NT2/D1 (cell line): ENCODE data around the gene METTL16.

Experiments used
- DNase-seq: peaks from one replicate; pipeline ENCODE4 v3.0.0-alpha.2; 2011; ENCODE audit warnings: low read depth, low spot score
- H3K27me3 ChIP-seq: 2 replicates; pipeline ENCODE4 v1.6.0; 2011; ENCODE audit warnings: mild to moderate bottlenecking; ENCODE audit not compliant: insufficient read length, insufficient read depth
- H3K36me3 ChIP-seq: 2 replicates; pipeline ENCODE4 v1.6.1; 2011; ENCODE audit warnings: mild to moderate bottlenecking, low read length, mixed read lengths; ENCODE audit not compliant: insufficient read depth, insufficient read length
- H3K4me1 ChIP-seq: 2 replicates; pipeline ENCODE4 v1.5.1; 2011; ENCODE audit not compliant: insufficient read depth, insufficient read length
- H3K4me3 ChIP-seq: 2 replicates; pipeline ENCODE4 v1.5.1; 2011; ENCODE audit warnings: low read depth; ENCODE audit not compliant: insufficient read length
- H3K9ac ChIP-seq: 2 replicates; pipeline ENCODE4 v1.6.0; 2011; ENCODE audit warnings: low read depth; ENCODE audit not compliant: insufficient read length
- H3K9me3 ChIP-seq: 2 replicates; pipeline ENCODE4 v1.5.1; 2011; ENCODE audit warnings: mild to moderate bottlenecking, low read length; ENCODE audit not compliant: insufficient read depth
- SUZ12 ChIP-seq: IDR thresholded peaks from 2 replicates; pipeline ENCODE4 v1.6.1; 2011; ENCODE audit not compliant: insufficient read length, insufficient read depth; ENCODE audit errors: extremely low read depth
- YY1 ChIP-seq: IDR thresholded peaks from 2 replicates; pipeline ENCODE4 v1.6.1; 2011; ENCODE audit not compliant: insufficient read length, insufficient read depth
- ZNF274 ChIP-seq: IDR thresholded peaks from 2 replicates; pipeline ENCODE4 v1.6.1; 2011; ENCODE audit warnings: mild to moderate bottlenecking, low read depth, low read length

Gene METTL16

GRCh38 chr17:2438823-2439222 lies 72.9 kb downstream of the METTL16 start:
- H3K4me1 ChIP-seq: peaks cover 5% of the 10 kb centered on the region
- H3K9ac ChIP-seq: no peak overlapping the region
- peaks cover 47% of the 10 kb centered on the region for H3K36me3 ChIP-seq

GRCh38 chr17:2436316-2436905 lies 75.3 kb downstream of the METTL16 start:
- Histone ChIP-seq H3K4me1 (peaks cover 8% of the 10 kb centered on the region), H3K36me3 (peaks cover 67% of the 10 kb centered on the region), H3K9me3 (no peaks in the 10 kb centered on the region), H3K4me3 (no peak overlapping the region), H3K9ac (no peak overlapping the region), H3K27me3 (no peaks in the 10 kb centered on the region)
- no peak for DNase-seq
- TF ChIP-seq SUZ12 (no peak), ZNF274 (no peak), YY1 (no peak)

More at GRCh38 chr17:2438823-2439222, 72.9 kb downstream of the METTL16 start:
- DNase-seq: no peak
- H3K4me3 ChIP-seq: no peak overlapping the region
- TF ChIP-seq YY1 (no peak), ZNF274 (no peak), SUZ12 (no peak)
- H3K9me3 ChIP-seq: no peaks in the 10 kb centered on the region
- no peaks in the 10 kb centered on the region for H3K27me3 ChIP-seq

DNA sequence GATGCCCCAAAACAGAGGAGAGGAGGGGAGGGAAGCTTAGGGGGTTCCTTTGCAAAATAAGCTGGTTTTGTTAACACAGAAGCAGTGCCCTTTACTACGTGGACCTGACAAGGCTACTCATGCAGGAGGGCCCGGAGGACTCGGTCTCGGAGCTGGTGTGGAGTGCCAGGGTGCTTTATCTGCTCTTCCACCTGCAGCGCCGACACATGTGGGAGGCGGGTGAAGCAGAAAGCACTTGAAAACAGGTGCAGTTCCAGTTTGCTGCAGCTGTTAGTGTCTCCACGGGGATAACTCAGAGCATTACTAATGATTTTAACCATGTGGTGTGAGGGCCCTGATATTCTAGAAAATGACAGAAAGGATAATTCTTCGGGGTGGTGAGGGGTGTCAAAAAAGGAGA lies 75.8 kb downstream of the METTL16 start:
- no peak overlapping the region for H3K9ac ChIP-seq
- H3K27me3 ChIP-seq: no peaks in the 10 kb centered on the region
- no peak for DNase-seq
- no peaks in the 10 kb centered on the region for H3K9me3 ChIP-seq
- no peak overlapping the region for H3K4me3 ChIP-seq
- TF ChIP-seq ZNF274 (no peak), SUZ12 (no peak), YY1 (no peak)
- H3K4me1 ChIP-seq: peaks cover 8% of the 10 kb centered on the region
- peaks cover 65% of the 10 kb centered on the region for H3K36me3 ChIP-seq

- peak; percentile 64 for DNase-seq
- Histone ChIP-seq H3K9me3 (no peaks in the 10 kb centered on the region), H3K4me1 (peaks cover 8% of the 10 kb centered on the region), H3K4me3 (no peak overlapping the region), H3K27me3 (no peaks in the 10 kb centered on the region), H3K9ac (no peak overlapping the region), H3K36me3 (peaks cover 59% of the 10 kb centered on the region)
- TF ChIP-seq YY1 (no peak), SUZ12 (no peak)
These were observed 76.4 kb downstream of the METTL16 start for GRCh38 chr17:2435181-2435741.

GRCh38 chr17:2433696-2434095 lies 78.0 kb downstream of the METTL16 start:
- TF ChIP-seq SUZ12 (no peak), YY1 (no peak), ZNF274 (no peak)
- no peak for DNase-seq
- Histone ChIP-seq H3K36me3 (peaks cover 51% of the 10 kb centered on the region), H3K4me3 (no peak overlapping the region), H3K9ac (no peak overlapping the region), H3K4me1 (peaks cover 8% of the 10 kb centered on the region), H3K27me3 (no peaks in the 10 kb centered on the region), H3K9me3 (no peaks in the 10 kb centered on the region)

DNA sequence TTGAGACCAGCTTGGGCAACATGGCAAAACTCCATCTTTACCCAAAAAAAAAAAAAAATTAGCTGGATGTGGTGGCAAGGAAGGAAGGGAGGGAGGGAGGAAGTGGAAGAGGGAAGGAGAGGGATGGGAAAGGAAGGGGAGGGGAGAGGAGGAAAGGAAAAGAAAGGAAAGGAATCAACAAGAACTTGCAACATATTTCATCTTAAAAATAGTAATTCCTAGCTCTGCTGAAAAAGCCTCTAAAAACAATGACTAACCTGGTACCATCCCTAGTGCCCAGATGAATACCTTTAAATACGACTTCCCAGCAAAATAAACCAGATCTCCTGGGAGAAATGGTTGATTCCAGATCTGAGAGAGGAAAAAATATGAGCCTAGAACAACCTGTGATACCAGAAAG lies 83.8 kb downstream of the METTL16 start:
- Histone ChIP-seq H3K27me3 (no peaks in the 10 kb centered on the region), H3K4me3 (no peak overlapping the region), H3K9ac (no peak overlapping the region), H3K36me3 (peaks cover 30% of the 10 kb centered on the region), H3K9me3 (no peaks in the 10 kb centered on the region), H3K4me1 (no peaks in the 10 kb centered on the region)
- no peak for DNase-seq
- no peak for TF ChIP-seq SUZ12
- no peak for TF ChIP-seq ZNF274

DNA sequence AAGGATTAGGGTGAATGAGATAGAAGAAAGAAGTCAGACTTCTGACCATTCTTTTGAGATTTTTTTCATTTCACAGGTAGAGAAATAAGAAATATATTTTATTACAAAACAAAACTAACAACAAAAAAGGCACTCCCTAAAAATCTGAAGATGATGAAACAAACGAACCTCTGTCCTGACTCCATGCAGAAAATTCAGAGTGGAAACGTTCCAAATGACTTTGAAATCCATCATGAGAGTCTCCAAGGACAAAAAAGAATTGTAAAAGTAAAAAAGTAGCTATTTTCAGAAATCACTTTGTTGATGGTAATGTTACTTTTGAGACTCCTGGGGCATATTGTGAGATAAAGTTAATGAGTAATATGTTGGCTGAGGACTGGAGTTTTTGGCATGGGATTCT lies 84.5 kb downstream of the METTL16 start:
- Histone ChIP-seq H3K27me3 (no peaks in the 10 kb centered on the region), H3K4me1 (no peaks in the 10 kb centered on the region), H3K36me3 (peaks cover 24% of the 10 kb centered on the region), H3K9ac (no peak overlapping the region), H3K9me3 (no peaks in the 10 kb centered on the region), H3K4me3 (no peak overlapping the region)
- no peak for TF ChIP-seq SUZ12
- no peak for TF ChIP-seq ZNF274
- no peak for TF ChIP-seq YY1
- DNase-seq: no peak

DNA sequence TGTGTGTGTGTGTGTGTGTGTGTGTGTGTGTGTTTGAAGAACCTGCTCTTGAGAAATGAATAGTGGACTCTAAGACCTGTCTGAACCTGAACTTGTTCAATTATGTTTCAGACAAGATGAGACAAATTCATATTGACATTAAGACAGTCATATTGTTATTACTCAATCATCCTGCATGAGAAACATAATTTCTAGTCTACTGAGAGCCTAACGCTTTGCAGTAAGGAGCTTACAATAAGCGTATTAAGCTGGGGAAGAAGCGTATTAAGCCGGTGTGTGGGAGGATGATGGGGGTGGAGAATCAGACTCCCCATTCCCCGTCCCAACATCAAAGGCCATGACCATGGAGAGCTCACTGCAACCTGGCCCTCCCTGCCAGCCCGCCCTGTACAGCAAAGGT lies 88.4 kb downstream of the METTL16 start:
- Histone ChIP-seq H3K4me3 (no peak overlapping the region), H3K9me3 (no peaks in the 10 kb centered on the region), H3K4me1 (no peaks in the 10 kb centered on the region), H3K27me3 (no peaks in the 10 kb centered on the region), H3K9ac (no peak overlapping the region), H3K36me3 (peaks cover 40% of the 10 kb centered on the region)
- no peak for DNase-seq
- TF ChIP-seq YY1 (no peak), SUZ12 (no peak), ZNF274 (no peak)
